Measurements from ENCODE around the gene ORMDL1. TPM values are rescaled to one million over a fixed set of nuclear protein-coding genes. Genes with fewer than 3 reads are reported as not detected.
"Not testable (repeated sequence)": the region's sequence is repeated elsewhere in the genome, so short reads cannot be mapped to it uniquely, and the experiment has no call there.

The ORMDL1 gene
- total and polyA plus RNA-seq, 2 experiments from 2014 or later, result 77.6 to 92.6 TPM

- Histone ChIP-seq H3K36me3 (replicated peaks; ENCODE audit: insufficient read depth, low read depth) (no peaks in the 10 kb centered on the region), H3K4me1 (ENCODE audit: insufficient read depth) (peaks cover 7% of the 10 kb centered on the region), H3K9me3 (ENCODE audit: low read depth) (no peaks in the 10 kb centered on the region), H3K4me2 (peak within 1 kb of the TSS; percentile 81), H3K27ac (peak within 1 kb of the TSS; percentile 89), H2AFZ (peak within 1 kb of the TSS; percentile 99), H3K27me3 (no peaks in the 10 kb centered on the region), H3K9me2 (replicated peaks; ENCODE audit: insufficient read depth) (no peaks in the 10 kb centered on the region), H4K20me1 (ENCODE audit: insufficient read depth, poor library complexity, severe bottlenecking) (no peaks in the 10 kb centered on the region), H3K4me3 (peak within 1 kb of the TSS; percentile 58), H3K79me2 (peaks cover 5% of the 10 kb centered on the region)
- no peak for TF ChIP-seq EZH2phosphoT487 (IDR thresholded peaks at IDR 0.05; ENCODE audit: low read depth, severe bottlenecking, unreplicated experiment)
- TF ChIP-seq CTCF (IDR thresholded peaks at IDR 0.05; ENCODE audit: poor library complexity), result peak; percentile 63
- no peak for TF ChIP-seq EZH2 (IDR thresholded peaks at IDR 0.05; ENCODE audit: borderline replicate concordance)
- WGBS (ENCODE audit: low lambda C conversion rate, missing lambda C conversion rate), result under 1% methylated on average over 33 of the region's 33 CpGs
- DNase-seq (ENCODE audit: low spot score), result peak; percentile 94
Measured at GRCh38 chr2:189762551-189763298, 21.4 kb downstream of the ORMDL1 start, which contains the start of gene OSGEPL1. OSGEPL1 (minus strand) TSS chr2:189762792; CDS start chr2:189761640, 1,152 bp downstream.

GRCh38 chr2:189762229-189762550, 21.9 kb downstream of the ORMDL1 start:
- no peaks in the 10 kb centered on the region for H3K9me3 ChIP-seq (ENCODE audit: low read depth)
- H2AFZ ChIP-seq, result peak overlapping the region; percentile 99
- under 1% methylated on average over 7 of the region's 7 CpGs for WGBS (ENCODE audit: low lambda C conversion rate, missing lambda C conversion rate)
- no peaks in the 10 kb centered on the region for H4K20me1 ChIP-seq (ENCODE audit: insufficient read depth, poor library complexity, severe bottlenecking)
- DNase-seq (ENCODE audit: low spot score), result no peak
- no peaks in the 10 kb centered on the region for H3K36me3 ChIP-seq (replicated peaks; ENCODE audit: insufficient read depth, low read depth)
- peaks cover 7% of the 10 kb centered on the region for H3K4me1 ChIP-seq (ENCODE audit: insufficient read depth)
- TF ChIP-seq CTCF (IDR thresholded peaks at IDR 0.05; ENCODE audit: poor library complexity) (no peak), EZH2phosphoT487 (IDR thresholded peaks at IDR 0.05; ENCODE audit: low read depth, severe bottlenecking, unreplicated experiment) (no peak), EZH2 (IDR thresholded peaks at IDR 0.05; ENCODE audit: borderline replicate concordance) (no peak)
- no peaks in the 10 kb centered on the region for H3K9me2 ChIP-seq (replicated peaks; ENCODE audit: insufficient read depth)
- peak overlapping the region; percentile 81 for H3K4me2 ChIP-seq
- peak overlapping the region; percentile 89 for H3K27ac ChIP-seq
- H3K79me2 ChIP-seq, result peaks cover 5% of the 10 kb centered on the region
- no peaks in the 10 kb centered on the region for H3K27me3 ChIP-seq
- H3K4me3 ChIP-seq, result peak overlapping the region; percentile 58

GRCh38 chr2:189760154-189760553, 24.0 kb downstream of the ORMDL1 start:
- not testable (repeated sequence) for H3K27ac ChIP-seq; H3K4me3 ChIP-seq; H3K27me3 ChIP-seq; H3K4me1 ChIP-seq (ENCODE audit: insufficient read depth); H3K4me2 ChIP-seq; H2AFZ ChIP-seq; H3K79me2 ChIP-seq; H3K9me3 ChIP-seq (ENCODE audit: low read depth); H4K20me1 ChIP-seq (ENCODE audit: insufficient read depth, poor library complexity, severe bottlenecking); H3K36me3 ChIP-seq (replicated peaks; ENCODE audit: insufficient read depth, low read depth); H3K9me2 ChIP-seq (replicated peaks; ENCODE audit: insufficient read depth); DNase-seq (ENCODE audit: low spot score)
- WGBS (ENCODE audit: low lambda C conversion rate, missing lambda C conversion rate), result 97% methylated on average over 19 of the region's 19 CpGs

- H3K9me3 ChIP-seq (ENCODE audit: low read depth), result no peaks in the 10 kb centered on the region
- no peaks in the 10 kb centered on the region for H3K27me3 ChIP-seq
- DNase-seq (ENCODE audit: low spot score), result no peak
- H3K27ac ChIP-seq, result no peak overlapping the region
- no peak overlapping the region for H2AFZ ChIP-seq
- no peak overlapping the region for H3K4me2 ChIP-seq
- H3K79me2 ChIP-seq, result peaks cover 4% of the 10 kb centered on the region
- H3K4me3 ChIP-seq, result no peak overlapping the region
- TF ChIP-seq EZH2 (IDR thresholded peaks at IDR 0.05; ENCODE audit: borderline replicate concordance) (no peak), EZH2phosphoT487 (IDR thresholded peaks at IDR 0.05; ENCODE audit: low read depth, severe bottlenecking, unreplicated experiment) (no peak), CTCF (IDR thresholded peaks at IDR 0.05; ENCODE audit: poor library complexity) (no peak)
- H3K9me2 ChIP-seq (replicated peaks; ENCODE audit: insufficient read depth), result no peaks in the 10 kb centered on the region
- peaks cover under 1% of the 10 kb centered on the region for H3K4me1 ChIP-seq (ENCODE audit: insufficient read depth)
- H3K36me3 ChIP-seq (replicated peaks; ENCODE audit: insufficient read depth, low read depth), result no peaks in the 10 kb centered on the region
- no peaks in the 10 kb centered on the region for H4K20me1 ChIP-seq (ENCODE audit: insufficient read depth, poor library complexity, severe bottlenecking)
- 83% methylated on average over 2 of the region's 2 CpGs for WGBS (ENCODE audit: low lambda C conversion rate, missing lambda C conversion rate)
Measured at GRCh38 chr2:189756311-189756952, 27.7 kb downstream of the ORMDL1 start.
